ENCODE results near the gene NAV3.

NAV3 gene

GRCh38 chr12:77980782-77981181, 150.1 kb downstream of the NAV3 start:
- DNase-seq (ENCODE audit: low read depth), result no peak

- no peak for DNase-seq (ENCODE audit: low read depth)
These were observed 153.2 kb downstream of the NAV3 start for GRCh38 chr12:77983859-77984258.

- DNase-seq (ENCODE audit: low read depth), result no peak
These were observed 162.1 kb downstream of the NAV3 start for GRCh38 chr12:77992760-77993159.

GRCh38 chr12:77993658-77994057, 163.0 kb downstream of the NAV3 start:
- no peak for DNase-seq (ENCODE audit: low read depth)

GRCh38 chr12:77995436-77996167, 164.9 kb downstream of the NAV3 start:
- peak; percentile 39 for DNase-seq (ENCODE audit: low read depth)

GRCh38 chr12:77996670-77997069, 166.0 kb downstream of the NAV3 start:
- DNase-seq (ENCODE audit: low read depth), result no peak

GRCh38 chr12:77998236-77998786, 167.6 kb downstream of the NAV3 start:
- DNase-seq (ENCODE audit: low read depth), result no peak

- DNase-seq (ENCODE audit: low read depth), result no peak
These were observed 168.5 kb downstream of the NAV3 start for GRCh38 chr12:77999074-77999715.

- DNase-seq (ENCODE audit: low read depth), result no peak
These were observed 172.2 kb downstream of the NAV3 start for GRCh38 chr12:78002878-78003277.

- DNase-seq (ENCODE audit: low read depth), result no peak
These were observed 173.8 kb downstream of the NAV3 start for GRCh38 chr12:78004249-78005093.

GRCh38 chr12:78005094-78005492, 174.4 kb downstream of the NAV3 start:
- DNase-seq (ENCODE audit: low read depth), result no peak

- DNase-seq (ENCODE audit: low read depth), result no peak
These were observed 176.5 kb downstream of the NAV3 start for GRCh38 chr12:78007173-78007572.

GRCh38 chr12:78009031-78009430, 178.3 kb downstream of the NAV3 start:
- DNase-seq (ENCODE audit: low read depth), result no peak

- no peak for DNase-seq (ENCODE audit: low read depth)
These were observed 187.6 kb downstream of the NAV3 start for GRCh38 chr12:78018171-78018910.

GRCh38 chr12:78018939-78019338, 188.2 kb downstream of the NAV3 start:
- DNase-seq (ENCODE audit: low read depth), result no peak

GRCh38 chr12:78028426-78028825, 197.7 kb downstream of the NAV3 start:
- DNase-seq (ENCODE audit: low read depth), result no peak

GRCh38 chr12:78034025-78034424, 203.3 kb downstream of the NAV3 start:
- DNase-seq (ENCODE audit: low read depth), result no peak

GRCh38 chr12:78035901-78036606, 205.4 kb downstream of the NAV3 start:
- DNase-seq (ENCODE audit: low read depth), result no peak

GRCh38 chr12:78036874-78037273, 206.2 kb downstream of the NAV3 start:
- DNase-seq (ENCODE audit: low read depth), result no peak

GRCh38 chr12:78037707-78038106, 207.0 kb downstream of the NAV3 start:
- no peak for DNase-seq (ENCODE audit: low read depth)

- DNase-seq (ENCODE audit: low read depth), result no peak
These were observed 207.8 kb downstream of the NAV3 start for GRCh38 chr12:78038541-78038940.

All from GM04503 (cell line).